Measurements from ENCODE around the gene KRT6B.

The KRT6B gene

GRCh38 chr12:52418576-52419110, 33.3 kb downstream of the KRT6B start:
- FAIRE-seq (no peak), DNase-seq (ENCODE audit: insufficient read length, low spot score) (no peak)
- no peak for TF ChIP-seq CTCF (IDR thresholded peaks at IDR 0.05; ENCODE audit: insufficient read depth, missing control alignments)

- TF ChIP-seq CTCF (IDR thresholded peaks at IDR 0.05; ENCODE audit: insufficient read depth, missing control alignments), result no peak
- no peak for DNase-seq (ENCODE audit: insufficient read length, low spot score)
- no peak for FAIRE-seq
Observed at GRCh38 chr12:52417740-52418139, 34.2 kb downstream of the KRT6B start.

- DNase-seq (ENCODE audit: insufficient read length, low spot score) (no peak), FAIRE-seq (no peak)
- no peak for TF ChIP-seq CTCF (IDR thresholded peaks at IDR 0.05; ENCODE audit: insufficient read depth, missing control alignments)
Observed at GRCh38 chr12:52416795-52417194, 35.2 kb downstream of the KRT6B start.

- no peak for FAIRE-seq
- DNase-seq (ENCODE audit: insufficient read length, low spot score), result no peak
- no peak for TF ChIP-seq CTCF (IDR thresholded peaks at IDR 0.05; ENCODE audit: insufficient read depth, missing control alignments)
Observed at GRCh38 chr12:52415870-52416750, 35.8 kb downstream of the KRT6B start.

- DNase-seq (ENCODE audit: insufficient read length, low spot score), result no peak
- no peak for TF ChIP-seq CTCF (IDR thresholded peaks at IDR 0.05; ENCODE audit: insufficient read depth, missing control alignments)
- FAIRE-seq, result no peak
Observed at GRCh38 chr12:52414936-52415335, 37.0 kb downstream of the KRT6B start.

- no peak for TF ChIP-seq CTCF (IDR thresholded peaks at IDR 0.05; ENCODE audit: insufficient read depth, missing control alignments)
- no peak for FAIRE-seq
- no peak for DNase-seq (ENCODE audit: insufficient read length, low spot score)
Observed at GRCh38 chr12:52413782-52414345, 38.1 kb downstream of the KRT6B start.

GRCh38 chr12:52413202-52413601, 38.7 kb downstream of the KRT6B start:
- DNase-seq (ENCODE audit: insufficient read length, low spot score) (no peak), FAIRE-seq (no peak)
- TF ChIP-seq CTCF (IDR thresholded peaks at IDR 0.05; ENCODE audit: insufficient read depth, missing control alignments), result no peak

All from D721Med (cell line).